Smooth muscle cell (in vitro differentiated cells): ENCODE measurements around the gene SDR42E2. TPM values are rescaled to one million over a fixed set of nuclear protein-coding genes. Genes with fewer than 3 reads are reported as not detected.

Experiments used
- DNase-seq: peaks from one replicate; lab custom pipeline; 2025; ENCODE audit not compliant: unreplicated experiment; lab: John Stamatoyannopoulos, UW
- H2AFZ ChIP-seq: fragments of 200-600 bp; sonication (generic); 2 replicates; pipeline ENCODE4 v1.6.0; 2016; ENCODE audit warnings: antibody characterized with exemption, low read depth, mild to moderate bottlenecking
- H3F3A ChIP-seq: fragments of 200-600 bp; sonication (generic); 2 replicates; pipeline ENCODE4 v1.6.0; 2017; ENCODE audit warnings: antibody characterized with exemption, low read depth
- H3K27ac ChIP-seq: fragments of 200-600 bp; sonication (generic); 2 replicates; pipeline ENCODE4 v1.5.1; 2016; ENCODE audit warnings: low read depth, mild to moderate bottlenecking
- H3K27me3 ChIP-seq: fragments of 200-600 bp; sonication (generic); 2 replicates; pipeline ENCODE4 v1.6.1; 2016; ENCODE audit warnings: low read depth, mild to moderate bottlenecking
- H3K36me3 ChIP-seq: fragments of 200-600 bp; sonication (generic); 2 replicates; pipeline ENCODE4 v1.5.1; 2016; ENCODE audit warnings: low read depth
- H3K4me1 ChIP-seq: fragments of 200-600 bp; sonication (generic); 2 replicates; pipeline ENCODE4 v1.5.1; 2016; ENCODE audit warnings: low read depth
- H3K4me2 ChIP-seq: fragments of 200-600 bp; sonication (generic); 2 replicates; pipeline ENCODE4 v1.6.0; 2016; ENCODE audit warnings: mild to moderate bottlenecking
- H3K4me3 ChIP-seq: fragments of 200-600 bp; sonication (generic); 2 replicates; pipeline ENCODE4 v1.5.1; 2016; ENCODE audit warnings: mild to moderate bottlenecking
- H3K79me2 ChIP-seq: fragments of 200-600 bp; sonication (generic); 2 replicates; pipeline ENCODE4 v1.6.0; 2016; ENCODE audit warnings: low read depth, mild to moderate bottlenecking
- H3K9ac ChIP-seq: fragments of 200-600 bp; sonication (generic); 2 replicates; pipeline ENCODE4 v1.6.0; 2016; ENCODE audit warnings: low read depth
- H3K9me3 ChIP-seq: fragments of 200-600 bp; sonication (generic); replicated peaks from 2 replicates; pipeline ENCODE4 v1.5.1; 2016; ENCODE audit warnings: low read depth
- H4K20me1 ChIP-seq: fragments of 200-600 bp; sonication (generic); 2 replicates; pipeline ENCODE4 v1.6.0; 2016; ENCODE audit warnings: low read depth
- CTCF ChIP-seq: fragments of 200-600 bp; sonication (generic); IDR thresholded peaks from 2 replicates; pipeline ENCODE4 v1.5.1; 2017; ENCODE audit warnings: borderline replicate concordance, mild to moderate bottlenecking, antibody characterized with exemption; ENCODE audit not compliant: insufficient read depth, poor library complexity, severe bottlenecking
- WGBS: methylation state at CpG from one replicate; pipeline ENCODE4 v1.1.7; 2016; ENCODE audit warnings: low lambda C conversion rate; 5-methylcytosine and 5-hydroxymethylcytosine counted together
- polyA plus RNA-seq: library from polyadenylated mRNA; unstranded; fragments of >200 nt; fragmentation: Nextera tagmentation; extraction: Ambion mirVana; gene quantifications from 2 replicates; pipeline ENCODE4 v1.2.1, GENCODE V29; 2016
- total RNA-seq: library from RNA; depleted of rRNA; stranded (reverse); fragments of >200 nt; gene quantifications from 2 replicates; pipeline ENCODE4 v1.2.3, GENCODE V29; 2014

SDR42E2 gene
- total and polyA plus RNA-seq, 2 experiments from 2014 or later, result 0.18 TPM; not detected in 1

- Histone ChIP-seq H3K9me3 (no peaks in the 10 kb centered on the region), H3K27me3 (no peaks in the 10 kb centered on the region), H3K36me3 (no peaks in the 10 kb centered on the region), H3K27ac (no peak overlapping the region), H3K4me1 (peaks cover 10% of the 10 kb centered on the region), H3F3A (peaks cover 6% of the 10 kb centered on the region), H3K4me3 (no peak overlapping the region), H2AFZ (no peak overlapping the region), H3K4me2 (no peak overlapping the region), H4K20me1 (peaks cover 82% of the 10 kb centered on the region), H3K79me2 (peaks cover 61% of the 10 kb centered on the region), H3K9ac (no peak overlapping the region)
- no peak for DNase-seq
- TF ChIP-seq CTCF, result no peak
- WGBS, result 95% methylated on average over 6 of the region's 6 CpGs
Measured at GRCh38 chr16:22210285-22210684, 48.0 kb downstream of the SDR42E2 start.

GRCh38 chr16:22210854-22211253 is 48.5 kb downstream of the SDR42E2 start:
- no peak overlapping the region for H3K4me3 ChIP-seq
- DNase-seq, result no peak
- H3K4me1 ChIP-seq, result peaks cover 5% of the 10 kb centered on the region
- H3K27ac ChIP-seq, result no peak overlapping the region
- H4K20me1 ChIP-seq, result peaks cover 87% of the 10 kb centered on the region
- H3K36me3 ChIP-seq, result no peaks in the 10 kb centered on the region
- H3K9me3 ChIP-seq, result no peaks in the 10 kb centered on the region
- no peak for TF ChIP-seq CTCF
- WGBS, result 93% methylated on average over 2 of the region's 2 CpGs
- H3K4me2 ChIP-seq, result no peak overlapping the region
- H3K79me2 ChIP-seq, result peaks cover 61% of the 10 kb centered on the region
- no peaks in the 10 kb centered on the region for H3K27me3 ChIP-seq
- peaks cover under 1% of the 10 kb centered on the region for H3F3A ChIP-seq
- no peak overlapping the region for H2AFZ ChIP-seq
- no peak overlapping the region for H3K9ac ChIP-seq

GRCh38 chr16:22213236-22213635 is 50.9 kb downstream of the SDR42E2 start:
- peaks cover 98% of the 10 kb centered on the region for H4K20me1 ChIP-seq

More at GRCh38 chr16:22213236-22213635, 50.9 kb downstream of the SDR42E2 start:
- TF ChIP-seq CTCF, result no peak
- no peaks in the 10 kb centered on the region for H3K36me3 ChIP-seq
- DNase-seq, result no peak
- H3K9ac ChIP-seq, result no peak overlapping the region
- H3K9me3 ChIP-seq, result no peaks in the 10 kb centered on the region
- H2AFZ ChIP-seq, result no peak overlapping the region
- H3K27me3 ChIP-seq, result no peaks in the 10 kb centered on the region
- H3F3A ChIP-seq, result no peaks in the 10 kb centered on the region
- H3K4me1 ChIP-seq, result no peaks in the 10 kb centered on the region
- H3K79me2 ChIP-seq, result peaks cover 57% of the 10 kb centered on the region
- no peak overlapping the region for H3K27ac ChIP-seq
- no peak overlapping the region for H3K4me2 ChIP-seq
- 94% methylated on average over 4 of the region's 4 CpGs for WGBS
- H3K4me3 ChIP-seq, result no peak overlapping the region
